Panc1 (cell line): ENCODE results near the gene HYLS1. TPM values are rescaled to one million over a fixed set of nuclear protein-coding genes. Genes with fewer than 3 reads are reported as not detected.

Experiments used
- ATAC-seq: fragments of 200-7000 bp; cut with Tn5 transposase; 2 replicates; pipeline ENCODE4 v1.9.1; 2020; ENCODE audit warnings: mild to moderate bottlenecking, moderate library complexity
- BruUV-seq: library from RNA; stranded (reverse); fragments of 400-500 nt; replicated peaks from 2 replicates; lab custom pipeline; 2021; lab: Mats Ljungman, UMichigan
- CTCF ChIA-PET: fragments of 300-600 bp; sonication (Branson Sonifier 250); formaldehyde crosslinking; loops from one replicate; lab custom pipeline; 2022; ENCODE audit warnings: antibody characterized with exemption; lab: Charles Lee
- POLR2A ChIA-PET: fragments of 300-600 bp; sonication (Branson Sonifier 250); formaldehyde crosslinking; loops from one replicate; lab custom pipeline; 2022; ENCODE audit warnings: antibody characterized with exemption; lab: Charles Lee
- DNase-seq: peaks from one replicate; pipeline ENCODE4 v3.0.0-alpha.2; 2010; ENCODE audit warnings: low read depth, low spot score
- H3K27ac ChIP-seq: 2 replicates; pipeline ENCODE4 v1.5.1; 2011; ENCODE audit warnings: mild to moderate bottlenecking, low read length, inconsistent platforms
- H3K27me3 ChIP-seq: fragments of 200-500 bp; sonication (Bioruptor generic); 2 replicates; pipeline ENCODE4 v1.6.0; 2014; ENCODE audit warnings: low read length, inconsistent platforms; ENCODE audit not compliant: control insufficient read depth, insufficient read depth
- H3K36me3 ChIP-seq: fragments of 200-500 bp; sonication (Bioruptor generic); 2 replicates; pipeline ENCODE4 v1.5.1; 2014; ENCODE audit warnings: inconsistent platforms, mild to moderate bottlenecking, low read length, moderate library complexity; ENCODE audit not compliant: control insufficient read depth, insufficient read depth
- H3K4me1 ChIP-seq: 2 replicates; pipeline ENCODE4 v1.5.1; 2011; ENCODE audit warnings: inconsistent platforms, mild to moderate bottlenecking, low read length, moderate library complexity; ENCODE audit not compliant: control insufficient read depth, insufficient read depth
- H3K4me3 ChIP-seq, 2 experiments: 2 replicates each; pipeline ENCODE4 v1.5.1; 2011 to 2012; ENCODE audit warnings: low read depth in 2 of 2, low read length in 2 of 2, mild to moderate bottlenecking in 2 of 2, inconsistent platforms in 1 of 2, moderate library complexity in 1 of 2
- H3K9me3 ChIP-seq: fragments of 200-500 bp; sonication (Bioruptor generic); 2 replicates; pipeline ENCODE4 v1.5.1; 2014; ENCODE audit warnings: low read depth, mild to moderate bottlenecking, inconsistent platforms, low read length, moderate library complexity; ENCODE audit not compliant: control insufficient read depth, insufficient read depth
- POLR2AphosphoS5 ChIP-seq: IDR thresholded peaks from 2 replicates; pipeline ENCODE4 v1.6.1; 2012; ENCODE audit warnings: mild to moderate bottlenecking, low read depth, low read length, moderate library complexity
- SIN3A ChIP-seq: IDR thresholded peaks from 2 replicates; pipeline ENCODE4 v1.6.1; 2012; ENCODE audit warnings: low read depth, mild to moderate bottlenecking, low read length, moderate library complexity, borderline replicate concordance; ENCODE audit not compliant: insufficient read depth
- TCF7L2 ChIP-seq: IDR thresholded peaks from 2 replicates; pipeline ENCODE4 v1.6.1; 2011; ENCODE audit warnings: mild to moderate bottlenecking, low read depth, low read length, inconsistent platforms
- in situ Hi-C: cut with HindIII; loops from 2 replicates; pipeline ENCODE4 v1.10.0; 2016; ENCODE audit warnings: low sequenced_read_pairs, low pct_unique_long_range_greater_than_20kb
- intact Hi-C: fragments of 100-400 bp; cut with micrococcal nuclease; formaldehyde crosslinking; loops from one replicate; pipeline ENCODE4 v1.10.0; 2022; ENCODE audit not compliant: unreplicated experiment
- total RNA-seq: library from RNA; stranded (reverse); gene quantifications from one replicate; pipeline ENCODE4 v1.2.1, GENCODE V29; 2021; ENCODE audit not compliant: unreplicated experiment
- TF ChIP-seq, protein P1 (sequence below): fragments of 450-650 bp; IDR thresholded peaks from 2 replicates; pipeline ENCODE4 v1.5.1; 2017; ENCODE audit warnings: mild to moderate bottlenecking
- TF ChIP-seq, protein P2 (sequence below), 2 experiments: IDR thresholded peaks; 2 replicates each; pipeline ENCODE4 v1.6.1; 2011 to 2012; ENCODE audit warnings: low read depth in 2 of 2, control low read depth in 1 of 2, low read length in 1 of 2, mild to moderate bottlenecking in 1 of 2, moderate library complexity in 1 of 2; ENCODE audit not compliant: insufficient read depth in 1 of 2

The HYLS1 gene
- total RNA-seq, 1 experiment from 2014 or later, result 32.2 TPM

DNA sequence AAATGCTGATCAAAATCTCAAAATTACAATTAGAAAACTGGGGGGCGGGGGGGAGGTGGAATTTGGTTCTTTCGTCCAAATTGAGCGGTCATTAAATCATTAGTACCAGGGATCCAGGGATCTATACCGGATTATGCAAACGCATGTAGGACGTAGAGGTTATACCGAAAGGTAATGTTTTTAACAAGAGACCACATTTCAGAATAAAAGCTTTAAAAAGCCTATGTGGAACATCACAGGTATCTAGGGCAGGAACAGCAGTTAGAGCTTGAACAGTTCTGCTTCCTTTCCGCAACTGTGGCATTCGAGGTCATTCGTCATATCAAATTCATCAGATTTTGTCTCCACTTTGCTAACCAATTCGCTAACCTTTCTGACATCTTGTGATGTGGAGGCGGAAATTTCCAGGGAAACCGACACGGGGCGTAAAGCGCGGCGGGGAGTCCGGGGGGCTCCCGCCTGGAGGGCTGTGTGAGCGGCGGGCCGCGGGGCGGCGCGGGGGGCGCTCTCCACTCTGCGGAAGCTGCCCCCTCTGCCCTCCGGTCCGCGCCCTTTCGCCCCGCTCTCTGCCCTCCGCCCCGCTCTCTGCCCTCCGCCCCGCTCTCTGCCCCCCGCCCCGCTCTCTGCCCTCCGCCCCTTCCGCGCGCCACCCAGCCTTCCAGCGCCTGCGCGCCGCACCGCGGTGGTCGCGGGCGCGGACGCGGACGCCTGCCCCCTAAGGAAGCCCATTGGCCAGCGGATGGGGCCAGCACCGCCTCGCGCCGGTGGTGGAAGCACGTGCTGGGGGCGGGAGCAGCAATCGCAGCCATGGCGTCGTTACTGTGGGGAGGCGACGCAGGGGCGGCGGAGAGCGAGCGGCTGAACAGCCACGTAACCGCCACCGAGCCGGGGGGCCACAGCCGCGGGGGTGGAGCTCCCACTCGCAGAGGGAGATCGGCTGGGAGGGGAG is 16.5 kb downstream of the HYLS1 start, which contains the start of gene DDX25:
Gene DDX25 (plus strand): TSS at position 798 of the 949 bp plus-strand sequence. CDS start 10 bp downstream, at position 808.
- in situ Hi-C loops, result loop anchor here (25.0 kb wide), 1 partner anchor 183 kb away; no protein-coding TSS in a partner anchor
- H3K27ac ChIP-seq, result no peak within 1 kb of the TSS
- peaks cover 13% of the 10 kb centered on the region for H3K36me3 ChIP-seq
- CTCF ChIA-PET, result no interaction called here
- no peak for TF ChIP-seq POLR2AphosphoS5
- TF ChIP-seq, protein P1, sequence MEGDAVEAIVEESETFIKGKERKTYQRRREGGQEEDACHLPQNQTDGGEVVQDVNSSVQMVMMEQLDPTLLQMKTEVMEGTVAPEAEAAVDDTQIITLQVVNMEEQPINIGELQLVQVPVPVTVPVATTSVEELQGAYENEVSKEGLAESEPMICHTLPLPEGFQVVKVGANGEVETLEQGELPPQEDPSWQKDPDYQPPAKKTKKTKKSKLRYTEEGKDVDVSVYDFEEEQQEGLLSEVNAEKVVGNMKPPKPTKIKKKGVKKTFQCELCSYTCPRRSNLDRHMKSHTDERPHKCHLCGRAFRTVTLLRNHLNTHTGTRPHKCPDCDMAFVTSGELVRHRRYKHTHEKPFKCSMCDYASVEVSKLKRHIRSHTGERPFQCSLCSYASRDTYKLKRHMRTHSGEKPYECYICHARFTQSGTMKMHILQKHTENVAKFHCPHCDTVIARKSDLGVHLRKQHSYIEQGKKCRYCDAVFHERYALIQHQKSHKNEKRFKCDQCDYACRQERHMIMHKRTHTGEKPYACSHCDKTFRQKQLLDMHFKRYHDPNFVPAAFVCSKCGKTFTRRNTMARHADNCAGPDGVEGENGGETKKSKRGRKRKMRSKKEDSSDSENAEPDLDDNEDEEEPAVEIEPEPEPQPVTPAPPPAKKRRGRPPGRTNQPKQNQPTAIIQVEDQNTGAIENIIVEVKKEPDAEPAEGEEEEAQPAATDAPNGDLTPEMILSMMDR, result peak; percentile 23; the same call in 1 of the 2 replicates
- H3K4me3 ChIP-seq, result peak within 1 kb of the TSS; percentile 87 to 97
- ATAC-seq (no peak), DNase-seq (no peak)
- POLR2A ChIA-PET, result interaction anchor here (0.5 to 0.7 kb wide), 2 partner anchors 19 to 81 kb away, joined by 3 read pairs; no protein-coding TSS in a partner anchor
- H3K27me3 ChIP-seq, result peaks cover 23% of the 10 kb centered on the region
- H3K4me1 ChIP-seq, result 0 out of 2 replicates have a peak, but pooled peaks cover 4% of the 10 kb centered on the region
- no TSS peak for BruUV-seq
- H3K9me3 ChIP-seq, result no peaks in the 10 kb centered on the region
- intact Hi-C loops, result no loop called here

GRCh38 chr11:125904678-125905077 is 17.2 kb downstream of the HYLS1 start:
- Histone ChIP-seq H3K27ac (no peak overlapping the region), H3K4me1 (0 out of 2 replicates have a peak, but pooled peaks cover 3% of the 10 kb centered on the region), H3K4me3 (no peak overlapping the region), H3K27me3 (peaks cover 26% of the 10 kb centered on the region), H3K9me3 (no peaks in the 10 kb centered on the region), H3K36me3 (peaks cover 6% of the 10 kb centered on the region)
- CTCF ChIA-PET, result no interaction called here
- POLR2A ChIA-PET, result no interaction called here
- BruUV-seq, result no TSS peak
- no peak for DNase-seq
- in situ Hi-C loops (loop anchor here (25.0 kb wide), 1 partner anchor 183 kb away; no protein-coding TSS in a partner anchor), intact Hi-C loops (no loop called here)
- ATAC-seq, result no peak
- no peak for TF ChIP-seq POLR2AphosphoS5
- no peak for TF ChIP-seq TCF7L2
- TF ChIP-seq, protein P1, result no peak
- TF ChIP-seq, protein P2, sequence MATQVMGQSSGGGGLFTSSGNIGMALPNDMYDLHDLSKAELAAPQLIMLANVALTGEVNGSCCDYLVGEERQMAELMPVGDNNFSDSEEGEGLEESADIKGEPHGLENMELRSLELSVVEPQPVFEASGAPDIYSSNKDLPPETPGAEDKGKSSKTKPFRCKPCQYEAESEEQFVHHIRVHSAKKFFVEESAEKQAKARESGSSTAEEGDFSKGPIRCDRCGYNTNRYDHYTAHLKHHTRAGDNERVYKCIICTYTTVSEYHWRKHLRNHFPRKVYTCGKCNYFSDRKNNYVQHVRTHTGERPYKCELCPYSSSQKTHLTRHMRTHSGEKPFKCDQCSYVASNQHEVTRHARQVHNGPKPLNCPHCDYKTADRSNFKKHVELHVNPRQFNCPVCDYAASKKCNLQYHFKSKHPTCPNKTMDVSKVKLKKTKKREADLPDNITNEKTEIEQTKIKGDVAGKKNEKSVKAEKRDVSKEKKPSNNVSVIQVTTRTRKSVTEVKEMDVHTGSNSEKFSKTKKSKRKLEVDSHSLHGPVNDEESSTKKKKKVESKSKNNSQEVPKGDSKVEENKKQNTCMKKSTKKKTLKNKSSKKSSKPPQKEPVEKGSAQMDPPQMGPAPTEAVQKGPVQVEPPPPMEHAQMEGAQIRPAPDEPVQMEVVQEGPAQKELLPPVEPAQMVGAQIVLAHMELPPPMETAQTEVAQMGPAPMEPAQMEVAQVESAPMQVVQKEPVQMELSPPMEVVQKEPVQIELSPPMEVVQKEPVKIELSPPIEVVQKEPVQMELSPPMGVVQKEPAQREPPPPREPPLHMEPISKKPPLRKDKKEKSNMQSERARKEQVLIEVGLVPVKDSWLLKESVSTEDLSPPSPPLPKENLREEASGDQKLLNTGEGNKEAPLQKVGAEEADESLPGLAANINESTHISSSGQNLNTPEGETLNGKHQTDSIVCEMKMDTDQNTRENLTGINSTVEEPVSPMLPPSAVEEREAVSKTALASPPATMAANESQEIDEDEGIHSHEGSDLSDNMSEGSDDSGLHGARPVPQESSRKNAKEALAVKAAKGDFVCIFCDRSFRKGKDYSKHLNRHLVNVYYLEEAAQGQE (IDR thresholded peaks at IDR 0.05; ENCODE audit: insufficient read depth in 1 of 2, low read depth in 2 of 2, low read length in 1 of 2), result no peak
- no peak for TF ChIP-seq SIN3A
